ENCODE results near the gene UBE2F. TPM values are rescaled to one million over a fixed set of nuclear protein-coding genes. Genes with fewer than 3 reads are reported as not detected.
"Not testable (repeated sequence)": the region's sequence is repeated elsewhere in the genome, so short reads cannot be mapped to it uniquely, and the experiment has no call there.

The UBE2F gene
- total RNA-seq, 1 experiment from 2014 or later = 103 TPM

DNA sequence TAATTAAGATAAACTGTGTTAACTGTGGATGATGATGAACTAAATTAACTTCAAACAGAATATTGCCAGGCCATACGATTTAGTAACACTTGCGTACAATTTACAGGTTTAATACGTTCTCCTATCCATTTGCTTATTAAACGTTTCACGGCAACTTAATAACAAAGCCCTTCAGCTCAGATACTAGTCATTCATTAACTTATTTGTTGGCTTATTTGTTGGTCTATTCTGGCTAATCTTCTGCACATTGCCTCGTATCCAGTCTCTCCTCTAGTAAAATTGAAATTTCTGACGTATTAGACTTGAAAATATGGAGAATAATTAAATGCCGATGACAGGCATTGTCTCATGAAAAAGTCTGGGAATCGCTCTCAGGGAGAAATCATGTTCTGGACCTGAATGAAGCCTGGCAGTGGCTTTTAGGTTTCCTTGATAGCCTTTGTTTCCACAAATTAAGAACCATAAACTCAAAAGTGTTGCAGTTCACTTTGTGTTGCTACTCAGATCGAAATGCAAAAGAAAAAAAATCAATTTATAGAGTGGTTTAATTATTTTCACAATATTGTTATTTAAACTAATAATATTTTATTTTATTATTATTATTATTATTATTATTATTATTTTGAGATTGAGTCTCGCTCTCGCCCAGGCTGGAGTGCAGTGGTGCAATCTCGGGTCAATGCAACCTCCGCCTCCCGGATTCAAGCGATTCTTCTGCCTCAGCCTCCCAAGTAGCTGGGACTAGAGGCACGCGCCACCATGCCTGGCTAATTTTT lies 98.4 kb downstream of the UBE2F start:
- Histone ChIP-seq H3K4me3 (no peak overlapping the region), H2AFZ (no peak overlapping the region), H3K79me2 (ENCODE audit: low read depth) (peaks cover 16% of the 10 kb centered on the region), H3K27ac (no peak overlapping the region), H3K9me3 (ENCODE audit: insufficient read depth, low read depth) (no peaks in the 10 kb centered on the region), H3K4me1 (replicated peaks; ENCODE audit: insufficient read depth) (peaks cover 9% of the 10 kb centered on the region), H4K20me1 (ENCODE audit: insufficient read depth) (no peaks in the 10 kb centered on the region), H3K27me3 (ENCODE audit: insufficient read depth, low read depth) (no peaks in the 10 kb centered on the region), H3K36me3 (ENCODE audit: low read depth) (peaks cover 10% of the 10 kb centered on the region), H3K4me2 (no peak overlapping the region), H3F3A (ENCODE audit: insufficient read depth, low read depth) (peaks cover 13% of the 10 kb centered on the region; the same call in 1 of the 2 replicates), H3K9me2 (ENCODE audit: insufficient read depth) (no peaks in the 10 kb centered on the region)
- TF ChIP-seq EZH2 (IDR thresholded peaks at IDR 0.05; ENCODE audit: low read depth) = no peak
- TF ChIP-seq, protein P1, sequence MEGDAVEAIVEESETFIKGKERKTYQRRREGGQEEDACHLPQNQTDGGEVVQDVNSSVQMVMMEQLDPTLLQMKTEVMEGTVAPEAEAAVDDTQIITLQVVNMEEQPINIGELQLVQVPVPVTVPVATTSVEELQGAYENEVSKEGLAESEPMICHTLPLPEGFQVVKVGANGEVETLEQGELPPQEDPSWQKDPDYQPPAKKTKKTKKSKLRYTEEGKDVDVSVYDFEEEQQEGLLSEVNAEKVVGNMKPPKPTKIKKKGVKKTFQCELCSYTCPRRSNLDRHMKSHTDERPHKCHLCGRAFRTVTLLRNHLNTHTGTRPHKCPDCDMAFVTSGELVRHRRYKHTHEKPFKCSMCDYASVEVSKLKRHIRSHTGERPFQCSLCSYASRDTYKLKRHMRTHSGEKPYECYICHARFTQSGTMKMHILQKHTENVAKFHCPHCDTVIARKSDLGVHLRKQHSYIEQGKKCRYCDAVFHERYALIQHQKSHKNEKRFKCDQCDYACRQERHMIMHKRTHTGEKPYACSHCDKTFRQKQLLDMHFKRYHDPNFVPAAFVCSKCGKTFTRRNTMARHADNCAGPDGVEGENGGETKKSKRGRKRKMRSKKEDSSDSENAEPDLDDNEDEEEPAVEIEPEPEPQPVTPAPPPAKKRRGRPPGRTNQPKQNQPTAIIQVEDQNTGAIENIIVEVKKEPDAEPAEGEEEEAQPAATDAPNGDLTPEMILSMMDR (conservative IDR thresholded peaks at IDR 0.05) = no peak
- BruUV-seq (replicated peaks) = no TSS peak
- intact Hi-C loops (cut with micrococcal nuclease; ENCODE audit: unreplicated experiment) = loop anchor here (10.0 kb wide), 1 partner anchor 120 kb away; no protein-coding TSS in a partner anchor
- CTCF ChIA-PET = no interaction called here
- DNase-seq = no peak
- POLR2A ChIA-PET (ENCODE audit: unreplicated experiment) = interaction anchor here (0.5 kb wide), 1 partner anchor 177 kb away, joined by 6 read pairs; no protein-coding TSS in a partner anchor

DNA sequence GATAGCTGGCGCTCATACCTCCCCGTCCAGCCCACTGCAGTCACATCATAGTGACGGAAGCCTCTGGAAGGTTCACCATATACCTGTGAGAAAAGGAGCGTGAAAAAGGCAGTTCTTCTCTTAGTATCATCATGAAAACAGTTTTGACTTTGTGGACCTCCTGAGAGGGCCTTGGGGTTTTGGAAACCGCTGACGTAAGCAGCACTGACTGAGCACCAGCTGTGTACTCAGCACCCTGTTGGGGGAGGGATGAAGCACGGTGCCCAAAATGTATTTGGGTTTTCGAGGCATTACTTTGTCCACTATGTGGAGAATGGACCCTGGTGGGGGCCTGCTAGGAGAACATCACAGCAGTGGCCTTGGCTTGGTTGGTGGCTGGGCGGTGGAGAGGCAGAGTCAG lies 99.4 kb downstream of the UBE2F start:
- H3K4me3 ChIP-seq = no peak overlapping the region
- BruUV-seq (replicated peaks) = no TSS peak
- POLR2A ChIA-PET (ENCODE audit: unreplicated experiment) = interaction anchor here (0.6 kb wide), 2 partner anchors 40 to 66 kb away, joined by 5 read pairs; no protein-coding TSS in a partner anchor
- H3K4me1 ChIP-seq (replicated peaks; ENCODE audit: insufficient read depth) = peaks cover 9% of the 10 kb centered on the region
- no peak overlapping the region for H3K27ac ChIP-seq
- H4K20me1 ChIP-seq (ENCODE audit: insufficient read depth) = no peaks in the 10 kb centered on the region
- H3K9me3 ChIP-seq (ENCODE audit: insufficient read depth, low read depth) = no peaks in the 10 kb centered on the region
- H3K9me2 ChIP-seq (ENCODE audit: insufficient read depth) = no peaks in the 10 kb centered on the region
- no peaks in the 10 kb centered on the region for H3K27me3 ChIP-seq (ENCODE audit: insufficient read depth, low read depth)
- TF ChIP-seq, protein P1 (conservative IDR thresholded peaks at IDR 0.05) = no peak
- TF ChIP-seq EZH2 (IDR thresholded peaks at IDR 0.05; ENCODE audit: low read depth) = no peak
- H3F3A ChIP-seq (ENCODE audit: insufficient read depth, low read depth) = peaks cover 9% of the 10 kb centered on the region; the same call in 1 of the 2 replicates
- no peak overlapping the region for H2AFZ ChIP-seq
- peaks cover 10% of the 10 kb centered on the region for H3K36me3 ChIP-seq (ENCODE audit: low read depth)
- H3K4me2 ChIP-seq = no peak overlapping the region
- CTCF ChIA-PET = no interaction called here
- no peak for DNase-seq
- H3K79me2 ChIP-seq (ENCODE audit: low read depth) = peaks cover 15% of the 10 kb centered on the region
- intact Hi-C loops (cut with micrococcal nuclease; ENCODE audit: unreplicated experiment) = loop anchor here (10.0 kb wide), 1 partner anchor 119 kb away; no protein-coding TSS in a partner anchor

DNA sequence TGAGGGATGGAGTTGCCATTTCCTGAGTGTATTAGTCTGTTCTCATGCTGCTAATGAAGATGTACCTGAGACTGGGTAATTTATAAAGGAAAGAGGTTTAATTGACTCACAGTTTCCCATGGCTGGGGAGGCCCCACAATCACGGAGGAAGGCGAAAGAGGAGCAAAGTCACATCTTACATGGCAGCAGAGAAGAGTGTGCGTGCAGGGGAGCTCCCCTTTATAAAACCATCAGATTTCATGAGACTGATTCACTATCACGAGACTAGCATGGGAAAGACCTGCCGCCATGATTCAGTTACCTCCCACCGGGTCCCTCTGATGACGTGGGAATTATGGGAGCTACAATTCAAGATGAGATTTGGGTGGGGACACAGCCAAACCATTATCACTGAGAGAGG lies 99.9 kb downstream of the UBE2F start:
- H3K9me3 ChIP-seq (ENCODE audit: insufficient read depth, low read depth); H3F3A ChIP-seq (ENCODE audit: insufficient read depth, low read depth); H4K20me1 ChIP-seq (ENCODE audit: insufficient read depth); H3K27me3 ChIP-seq (ENCODE audit: insufficient read depth, low read depth); BruUV-seq (replicated peaks); H3K4me3 ChIP-seq; H3K9me2 ChIP-seq (ENCODE audit: insufficient read depth); H3K4me1 ChIP-seq (replicated peaks; ENCODE audit: insufficient read depth); CTCF ChIA-PET; H3K27ac ChIP-seq; H3K4me2 ChIP-seq; H2AFZ ChIP-seq; DNase-seq: not testable (repeated sequence)
- intact Hi-C loops (cut with micrococcal nuclease; ENCODE audit: unreplicated experiment) = loop anchor here (10.0 kb wide), 1 partner anchor 118 kb away; no protein-coding TSS in a partner anchor
- POLR2A ChIA-PET (ENCODE audit: unreplicated experiment) = interaction anchor here (0.6 kb wide), 2 partner anchors 41 to 66 kb away, joined by 5 read pairs; no protein-coding TSS in a partner anchor
- peaks cover 14% of the 10 kb centered on the region for H3K79me2 ChIP-seq (ENCODE audit: low read depth)
- peaks cover 10% of the 10 kb centered on the region for H3K36me3 ChIP-seq (ENCODE audit: low read depth)
